Measurements from ENCODE around the gene SGO2.
"Not testable (repeated sequence)": the region's sequence is repeated elsewhere in the genome, so short reads cannot be mapped to it uniquely, and the experiment has no call there.

SGO2 gene

DNA sequence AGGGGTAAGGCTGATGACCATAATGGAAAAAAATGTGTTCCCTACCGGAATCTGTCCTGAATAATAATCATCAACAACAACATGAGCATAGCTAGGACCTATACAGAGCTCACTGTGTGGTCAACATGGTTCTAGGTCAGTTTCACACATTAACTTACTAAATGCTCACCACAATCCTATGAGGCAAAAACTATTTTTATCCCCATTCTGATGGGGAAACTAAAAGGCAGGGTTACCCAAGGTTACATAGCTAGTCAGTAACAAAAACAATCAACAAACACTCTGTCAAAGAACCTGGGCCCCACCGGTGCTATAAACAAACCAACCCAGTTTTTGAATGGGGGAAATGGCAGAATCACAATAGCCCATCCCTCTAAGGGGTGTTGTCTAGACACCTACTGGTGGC lies 100.0 kb downstream of the SGO2 start:
- no peak for DNase-seq

DNA sequence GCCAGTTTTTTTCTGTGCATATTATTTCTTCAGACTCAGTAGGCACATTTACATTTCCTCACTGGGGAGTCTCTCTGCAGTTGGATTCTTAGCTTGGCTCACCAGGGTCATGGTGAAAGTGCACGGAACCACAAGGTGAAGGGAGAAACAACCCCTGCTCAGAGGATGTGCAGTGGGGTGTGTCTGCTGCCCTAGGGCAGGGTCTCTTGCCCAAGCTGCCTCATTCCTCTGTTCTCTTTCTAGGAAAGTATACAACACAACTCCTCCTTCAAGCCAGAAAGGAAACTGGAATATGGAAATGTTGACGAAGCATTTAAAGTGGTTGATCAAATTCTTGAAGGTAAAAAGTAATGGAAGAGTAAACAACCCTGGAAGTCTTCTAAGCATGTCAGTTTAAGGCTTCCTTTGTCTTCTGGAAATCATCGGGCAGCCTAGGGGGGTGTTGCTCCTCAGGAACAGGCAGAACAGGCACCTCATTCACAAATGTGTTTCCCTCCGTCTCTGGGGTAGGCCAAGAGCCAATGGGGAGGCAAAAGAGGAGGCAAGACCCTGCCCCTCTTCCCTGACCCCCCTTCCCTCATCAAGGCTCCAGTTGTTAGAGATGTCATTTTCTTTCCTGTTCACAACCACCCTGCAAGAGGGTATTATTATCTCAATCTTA lies 101.2 kb downstream of the SGO2 start:
- DNase-seq: no peak

DNA sequence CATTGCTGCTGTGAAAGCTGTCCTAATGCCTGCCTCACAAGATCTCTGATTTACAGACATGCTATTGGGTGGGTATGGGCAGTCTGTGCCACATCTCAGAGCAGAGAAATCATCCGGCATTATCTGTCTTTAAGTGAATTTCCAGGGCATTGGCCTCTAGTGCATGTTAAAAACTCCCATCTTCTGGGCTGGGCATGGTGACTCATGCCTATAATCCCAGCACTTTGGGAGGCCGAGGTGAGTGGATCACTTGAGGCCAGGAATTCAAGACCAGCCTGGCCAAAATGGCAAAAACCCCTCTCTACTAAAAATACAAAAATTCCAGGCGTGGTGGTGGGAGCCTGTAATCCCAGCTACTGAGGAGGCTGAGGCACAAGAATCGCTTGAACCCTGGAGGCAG lies 102.5 kb downstream of the SGO2 start:
- not testable (repeated sequence) for DNase-seq

DNA sequence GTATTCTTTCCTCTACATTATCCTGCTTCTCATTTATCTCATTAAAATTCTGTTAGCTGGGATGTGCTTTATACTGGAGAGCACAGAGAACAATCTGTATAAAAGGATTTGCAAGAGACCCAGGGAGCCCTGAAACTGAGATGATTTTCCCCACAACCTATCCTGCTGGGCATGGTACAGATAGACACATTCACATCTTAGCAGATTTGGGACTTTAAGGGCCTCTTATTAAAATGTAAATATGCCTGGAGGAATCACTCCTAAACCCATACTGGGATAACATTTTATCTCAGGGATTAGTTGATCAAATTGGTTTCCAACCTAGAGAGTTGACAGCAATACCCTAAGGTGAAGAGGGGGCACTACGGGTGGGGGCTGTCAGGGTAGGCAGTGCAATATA lies 105.3 kb downstream of the SGO2 start:
- DNase-seq: no peak

Data from SHP77 treated with DMSO at 0.1 percent for 48 hours (cell line).